Left ventricle myocardium superior (tissue), 1 donor: ENCODE results near the gene AHCY. TPM values are rescaled to one million over a fixed set of nuclear protein-coding genes. Genes with fewer than 3 reads are reported as not detected.
"Not testable (repeated sequence)": the region's sequence is repeated elsewhere in the genome, so short reads cannot be mapped to it uniquely, and the experiment has no call there.

Source experiments
- ATAC-seq: fragments of 200-7000 bp; cut with Tn5 transposase; one replicate; pipeline ENCODE4 v1.9.1; 2020; ENCODE audit warnings: mild to moderate bottlenecking, moderate library complexity
- DNase-seq: peaks from one replicate; pipeline ENCODE4 v3.0.0-alpha.2; 2020
- intact Hi-C: fragments of 100-400 bp; cut with micrococcal nuclease; formaldehyde crosslinking; loops from one replicate; pipeline ENCODE4 v1.11.0; 2022
- total RNA-seq: library from RNA; stranded (reverse); fragmentation: NEBNext Ultra II Directional; extraction: Animal tissue kit (Norgen Biotek cat#: 25700); gene quantifications from one replicate; pipeline ENCODE4 v1.2.1, GENCODE V29; 2021
- donor health status: DM: no; HTN: yes; CAD: no; lungs with severe emphysema.

Gene AHCY
- total RNA-seq, 1 donor from 2014 or later: 60.2 TPM

GRCh38 chr20:34269996-34270627, 33.0 kb downstream of the AHCY start:
- DNase-seq (peak; percentile 34), ATAC-seq (peak; percentile 78)
- intact Hi-C loops: no loop called here

- peak; percentile 60 for DNase-seq
- intact Hi-C loops: no loop called here
Measured at GRCh38 chr20:34268851-34269636, 34.1 kb downstream of the AHCY start.

GRCh38 chr20:34268145-34268544, 35.0 kb downstream of the AHCY start:
- no peak for DNase-seq
- no peak for ATAC-seq
- intact Hi-C loops: no loop called here

More at GRCh38 chr20:34268851-34269636, 34.1 kb downstream of the AHCY start:
- ATAC-seq: peak; percentile 63

GRCh38 chr20:34264141-34264540, 39.0 kb downstream of the AHCY start:
- no peak for DNase-seq
- ATAC-seq: no peak
- intact Hi-C loops: no loop called here

- intact Hi-C loops, ATAC-seq, DNase-seq: not testable (repeated sequence)
Measured at GRCh38 chr20:34263468-34263867, 39.7 kb downstream of the AHCY start.

- ATAC-seq (peak; percentile 96), DNase-seq (peak; percentile 58)
- intact Hi-C loops: no loop called here
Measured at GRCh38 chr20:34262488-34263288, 40.5 kb downstream of the AHCY start.

- DNase-seq (no peak), ATAC-seq (no peak)
- intact Hi-C loops: no loop called here
Measured at GRCh38 chr20:34260208-34260942, 42.8 kb downstream of the AHCY start.

- ATAC-seq: no peak
- DNase-seq: no peak
- intact Hi-C loops: no loop called here
Measured at GRCh38 chr20:34256629-34257124, 46.5 kb downstream of the AHCY start.

- DNase-seq: no peak
- no peak for ATAC-seq
- intact Hi-C loops: no loop called here
Measured at GRCh38 chr20:34254979-34255378, 48.2 kb downstream of the AHCY start.

GRCh38 chr20:34252431-34253086, 50.6 kb downstream of the AHCY start:
- intact Hi-C loops, ATAC-seq, DNase-seq: not testable (repeated sequence)

- intact Hi-C loops: no loop called here
- DNase-seq (no peak), ATAC-seq (no peak)
Measured at GRCh38 chr20:34251619-34252018, 51.5 kb downstream of the AHCY start.

GRCh38 chr20:34250005-34250404, 53.1 kb downstream of the AHCY start:
- intact Hi-C loops: no loop called here
- ATAC-seq (no peak), DNase-seq (no peak)

GRCh38 chr20:34249291-34249690, 53.9 kb downstream of the AHCY start:
- DNase-seq: no peak
- no peak for ATAC-seq
- intact Hi-C loops: no loop called here

- ATAC-seq (no peak), DNase-seq (no peak)
- intact Hi-C loops: no loop called here
Measured at GRCh38 chr20:34246126-34246626, 57.0 kb downstream of the AHCY start.

GRCh38 chr20:34243377-34243776, 59.8 kb downstream of the AHCY start:
- ATAC-seq (no peak), DNase-seq (no peak)
- intact Hi-C loops: no loop called here

- intact Hi-C loops: no loop called here
- ATAC-seq: no peak
- no peak for DNase-seq
Measured at GRCh38 chr20:34242879-34243278, 60.3 kb downstream of the AHCY start.

- intact Hi-C loops, DNase-seq, ATAC-seq: not testable (repeated sequence)
Measured at GRCh38 chr20:34242015-34242414, 61.1 kb downstream of the AHCY start.
